RWPE2 (cell line): Measurements from ENCODE around the gene C1RL.

Source experiments
- ATAC-seq: fragments of 200-7000 bp; cut with Tn5 transposase; 3 replicates; pipeline ENCODE4 v1.9.1; 2021; ENCODE audit warnings: low read depth
- DNase-seq: peaks from one replicate; pipeline ENCODE4 v3.0.0-alpha.2; 2020; ENCODE audit warnings: low spot score
- H3K27ac ChIP-seq: fragments of 450-650 bp; 2 replicates; pipeline ENCODE4 v1.5.1; 2017; ENCODE audit warnings: mild to moderate bottlenecking; ENCODE audit not compliant: poor library complexity, severe bottlenecking
- H3K27me3 ChIP-seq: fragments of 250-450 bp; sonication (Bioruptor Pico); 2 replicates; pipeline ENCODE4 v1.5.1; 2021; ENCODE audit warnings: mild to moderate bottlenecking, moderate library complexity; ENCODE audit not compliant: insufficient read depth, poor library complexity, severe bottlenecking
- H3K36me3 ChIP-seq: fragments of 250-450 bp; sonication (Bioruptor Pico); 2 replicates; pipeline ENCODE4 v1.5.1; 2020; ENCODE audit warnings: low read depth, mild to moderate bottlenecking, moderate library complexity
- H3K4me1 ChIP-seq: fragments of 250-450 bp; sonication (Bioruptor Pico); 2 replicates; pipeline ENCODE4 v1.5.1; 2021; ENCODE audit warnings: mild to moderate bottlenecking, moderate library complexity; ENCODE audit not compliant: insufficient read depth, poor library complexity, severe bottlenecking
- H3K4me3 ChIP-seq: fragments of 250-450 bp; sonication (Bioruptor Pico); 2 replicates; pipeline ENCODE4 v1.5.1; 2021; ENCODE audit warnings: mild to moderate bottlenecking, moderate library complexity; ENCODE audit not compliant: severe bottlenecking
- H3K9me3 ChIP-seq: fragments of 250-450 bp; sonication (Bioruptor Pico); 2 replicates; pipeline ENCODE4 v1.5.1; 2021; ENCODE audit warnings: mild to moderate bottlenecking, moderate library complexity; ENCODE audit not compliant: severe bottlenecking
- TF ChIP-seq, protein P1 (sequence below): fragments of 450-650 bp; IDR thresholded peaks from one replicate; pipeline ENCODE4 v1.5.1; 2017; ENCODE audit warnings: mild to moderate bottlenecking, moderate library complexity; ENCODE audit not compliant: poor library complexity, severe bottlenecking

C1RL gene

GRCh38 chr12:7122811-7123769 lies 14.1 kb upstream of the C1RL start:
- H3K27me3 ChIP-seq: no peaks in the 10 kb centered on the region
- TF ChIP-seq, protein P1, sequence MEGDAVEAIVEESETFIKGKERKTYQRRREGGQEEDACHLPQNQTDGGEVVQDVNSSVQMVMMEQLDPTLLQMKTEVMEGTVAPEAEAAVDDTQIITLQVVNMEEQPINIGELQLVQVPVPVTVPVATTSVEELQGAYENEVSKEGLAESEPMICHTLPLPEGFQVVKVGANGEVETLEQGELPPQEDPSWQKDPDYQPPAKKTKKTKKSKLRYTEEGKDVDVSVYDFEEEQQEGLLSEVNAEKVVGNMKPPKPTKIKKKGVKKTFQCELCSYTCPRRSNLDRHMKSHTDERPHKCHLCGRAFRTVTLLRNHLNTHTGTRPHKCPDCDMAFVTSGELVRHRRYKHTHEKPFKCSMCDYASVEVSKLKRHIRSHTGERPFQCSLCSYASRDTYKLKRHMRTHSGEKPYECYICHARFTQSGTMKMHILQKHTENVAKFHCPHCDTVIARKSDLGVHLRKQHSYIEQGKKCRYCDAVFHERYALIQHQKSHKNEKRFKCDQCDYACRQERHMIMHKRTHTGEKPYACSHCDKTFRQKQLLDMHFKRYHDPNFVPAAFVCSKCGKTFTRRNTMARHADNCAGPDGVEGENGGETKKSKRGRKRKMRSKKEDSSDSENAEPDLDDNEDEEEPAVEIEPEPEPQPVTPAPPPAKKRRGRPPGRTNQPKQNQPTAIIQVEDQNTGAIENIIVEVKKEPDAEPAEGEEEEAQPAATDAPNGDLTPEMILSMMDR: no peak
- no peak for ATAC-seq
- no peaks in the 10 kb centered on the region for H3K36me3 ChIP-seq
- no peaks in the 10 kb centered on the region for H3K4me1 ChIP-seq
- no peak overlapping the region for H3K4me3 ChIP-seq
- DNase-seq: no peak
- no peaks in the 10 kb centered on the region for H3K9me3 ChIP-seq
- H3K27ac ChIP-seq: no peak overlapping the region

DNA sequence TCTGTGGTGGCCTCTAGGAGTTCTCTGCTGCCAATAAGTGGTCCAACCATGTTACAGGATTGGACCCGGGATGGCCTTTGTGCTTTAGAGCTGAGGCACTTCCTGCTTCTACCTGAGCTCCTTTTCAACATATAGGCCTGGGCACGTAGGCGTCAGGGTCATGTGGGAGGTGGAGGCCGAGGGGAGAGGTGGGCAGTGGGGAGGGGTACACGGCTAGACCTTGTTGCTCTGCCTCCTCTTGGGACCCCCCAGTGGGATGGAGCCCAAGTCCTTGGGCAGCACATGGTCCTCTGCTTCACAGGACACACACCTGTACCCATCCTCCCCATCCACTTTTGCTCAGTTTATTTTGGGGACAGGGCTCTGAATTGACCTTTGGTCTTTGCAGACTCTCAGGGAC lies 12.3 kb upstream of the C1RL start:
- TF ChIP-seq, protein P1: no peak
- H3K27ac ChIP-seq: no peak overlapping the region
- no peaks in the 10 kb centered on the region for H3K36me3 ChIP-seq
- no peak for ATAC-seq
- no peak overlapping the region for H3K4me3 ChIP-seq
- DNase-seq: no peak
- H3K27me3 ChIP-seq: no peaks in the 10 kb centered on the region
- no peaks in the 10 kb centered on the region for H3K4me1 ChIP-seq
- no peaks in the 10 kb centered on the region for H3K9me3 ChIP-seq

DNA sequence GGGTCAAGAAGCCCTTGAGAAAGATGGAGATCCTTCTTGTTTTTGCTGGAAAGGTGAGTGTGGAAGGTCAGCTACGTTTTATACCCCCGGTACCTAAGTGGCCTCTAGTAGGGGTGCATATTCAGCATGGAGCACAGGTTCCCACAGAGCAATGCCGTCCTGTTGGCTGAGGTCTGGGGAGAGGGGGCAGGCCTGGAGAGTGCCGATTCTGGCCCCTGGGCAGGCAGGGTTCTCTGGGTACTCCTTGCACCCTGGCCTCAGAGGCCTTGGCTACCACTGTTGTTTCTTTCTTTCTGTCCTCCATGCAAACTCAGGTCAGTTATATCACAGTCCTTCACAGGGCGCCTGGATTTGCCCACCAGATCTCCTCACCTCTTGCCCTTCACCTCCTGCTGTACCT lies 11.2 kb upstream of the C1RL start:
- no peaks in the 10 kb centered on the region for H3K4me1 ChIP-seq
- TF ChIP-seq, protein P1: no peak
- H3K36me3 ChIP-seq: no peaks in the 10 kb centered on the region
- no peak overlapping the region for H3K27ac ChIP-seq
- DNase-seq: no peak
- no peak overlapping the region for H3K4me3 ChIP-seq
- H3K27me3 ChIP-seq: no peaks in the 10 kb centered on the region
- ATAC-seq: no peak
- H3K9me3 ChIP-seq: no peaks in the 10 kb centered on the region

- Histone ChIP-seq H3K9me3 (no peaks in the 10 kb centered on the region), H3K36me3 (no peaks in the 10 kb centered on the region; the same call in 1 of the 2 replicates), H3K27me3 (no peaks in the 10 kb centered on the region), H3K27ac (no peak overlapping the region), H3K4me3 (no peak overlapping the region), H3K4me1 (no peaks in the 10 kb centered on the region)
- no peak for ATAC-seq
- no peak for DNase-seq
- TF ChIP-seq, protein P1: no peak
These were observed 9.9 kb upstream of the C1RL start for GRCh38 chr12:7118881-7119280.

DNA sequence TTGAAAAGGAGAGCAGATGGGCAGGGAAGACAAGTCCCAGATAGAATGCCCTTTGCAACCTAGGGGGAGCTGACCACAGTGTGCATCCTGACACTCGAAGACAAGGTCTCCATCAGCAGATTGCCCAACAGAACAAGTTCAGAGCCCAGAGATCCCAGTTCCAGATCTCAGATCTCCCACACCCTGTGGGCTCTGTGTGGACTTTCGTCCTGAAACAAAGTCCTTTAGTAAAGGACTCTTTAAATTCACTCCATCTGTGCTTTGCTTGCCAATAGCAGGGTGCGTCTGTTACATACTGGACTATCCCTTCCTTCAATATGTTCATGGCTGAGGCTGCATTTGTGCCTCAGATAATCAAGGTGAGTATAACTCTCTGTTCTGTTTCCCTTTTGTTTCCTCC lies 8.7 kb upstream of the C1RL start:
- DNase-seq (no peak), ATAC-seq (no peak)
- Histone ChIP-seq H3K4me1 (no peaks in the 10 kb centered on the region), H3K36me3 (peaks cover 2% of the 10 kb centered on the region; the same call in 1 of the 2 replicates), H3K27me3 (no peaks in the 10 kb centered on the region), H3K27ac (no peak overlapping the region), H3K9me3 (no peaks in the 10 kb centered on the region), H3K4me3 (no peak overlapping the region)
- TF ChIP-seq, protein P1: no peak
